Lower leg skin (tissue), 4 donors: ENCODE results near the gene KRT31. TPM values are rescaled to one million over a fixed set of nuclear protein-coding genes. Genes with fewer than 3 reads are reported as not detected.
"Not testable (repeated sequence)": the region's sequence is repeated elsewhere in the genome, so short reads cannot be mapped to it uniquely, and the experiment has no call there.

Experiments
- DNase-seq, 2 donors: peaks; one replicate each; pipeline ENCODE4 v3.0.0-alpha.2; 2019; ENCODE audit warnings: low spot score in 2 of 2
- H3K4me3 ChIP-seq: fragments of 200-600 bp; sonication (generic); 2 replicates; pipeline ENCODE4 v1.5.1; 2017; ENCODE audit warnings: mild to moderate bottlenecking, low read depth; ENCODE audit not compliant: poor library complexity, severe bottlenecking
- CTCF ChIP-seq, 3 donors: fragments of 450-650 bp; IDR thresholded peaks; one replicate each; pipeline ENCODE4 v1.5.1; 2016; ENCODE audit warnings: antibody characterized with exemption in 3 of 3, mild to moderate bottlenecking in 3 of 3, moderate library complexity in 2 of 3
- POLR2A ChIP-seq, 2 donors: fragments of 450-650 bp; IDR thresholded peaks; one replicate each; pipeline ENCODE4 v1.6.1; 2016 to 2017; ENCODE audit warnings: antibody characterized with exemption in 2 of 2, mild to moderate bottlenecking in 1 of 2, moderate library complexity in 1 of 2
- WGBS, 2 donors: methylation state at CpG; one replicate each; pipeline ENCODE4 v1.1.5; 2018; 5-methylcytosine and 5-hydroxymethylcytosine counted together
- intact Hi-C: fragments of 100-400 bp; cut with DNase I; formaldehyde crosslinking; loops from one replicate; pipeline ENCODE4 v1.15.0; 2023; ENCODE audit warnings: low total_unique reads
- total RNA-seq, 4 donors: library from RNA; depleted of rRNA; stranded (reverse); fragments of >200 nt; gene quantifications; one replicate each; pipeline ENCODE4 v1.1.0, GENCODE V29; 2016

Gene KRT31
- total RNA-seq, 4 donors from 2014 or later = 15.9 to 197 (median 24.1) TPM

GRCh38 chr17:41433586-41433985, 36.2 kb upstream of the KRT31 start:
- intact Hi-C loops = no loop called here
- H3K4me3 ChIP-seq = no peak overlapping the region
- no peak for DNase-seq
- WGBS, 2 donors = 63 to 66% methylated on average over 4 of the region's 4 CpGs
- TF ChIP-seq POLR2A (IDR thresholded peaks at IDR 0.05) (no peak), CTCF (IDR thresholded peaks at IDR 0.05) (no peak)

GRCh38 chr17:41430376-41430775, 33.0 kb upstream of the KRT31 start:
- WGBS, 2 donors = 92 to 94% methylated on average over 9 of the region's 9 CpGs
- H3K4me3 ChIP-seq, intact Hi-C loops, DNase-seq: not testable (repeated sequence)

DNA sequence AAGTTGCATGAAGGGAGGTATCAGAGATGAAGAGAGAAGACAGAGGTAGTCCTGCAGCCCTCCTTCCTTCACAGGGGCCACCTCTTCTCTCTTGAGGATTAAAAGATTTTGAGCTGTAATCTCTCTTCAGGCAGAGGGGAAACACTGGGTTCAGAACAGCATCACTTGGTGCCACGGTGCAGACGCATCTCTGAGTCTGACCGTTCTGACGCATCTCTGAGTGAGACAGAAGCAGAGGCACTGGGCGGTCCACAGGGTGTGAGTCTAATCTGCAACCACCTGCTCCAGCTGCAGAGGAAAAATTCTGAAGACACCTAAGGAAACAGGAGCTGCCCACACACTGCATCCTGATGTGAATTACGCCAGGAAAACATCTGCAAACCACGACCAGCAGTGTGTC, 32.3 kb upstream of the KRT31 start:
- intact Hi-C loops = no loop called here
- no peak for DNase-seq
- H3K4me3 ChIP-seq = no peak overlapping the region
- TF ChIP-seq CTCF (IDR thresholded peaks at IDR 0.05) = no peak
- 77 to 80% methylated on average over 7 of the region's 7 CpGs for WGBS, 2 donors

DNA sequence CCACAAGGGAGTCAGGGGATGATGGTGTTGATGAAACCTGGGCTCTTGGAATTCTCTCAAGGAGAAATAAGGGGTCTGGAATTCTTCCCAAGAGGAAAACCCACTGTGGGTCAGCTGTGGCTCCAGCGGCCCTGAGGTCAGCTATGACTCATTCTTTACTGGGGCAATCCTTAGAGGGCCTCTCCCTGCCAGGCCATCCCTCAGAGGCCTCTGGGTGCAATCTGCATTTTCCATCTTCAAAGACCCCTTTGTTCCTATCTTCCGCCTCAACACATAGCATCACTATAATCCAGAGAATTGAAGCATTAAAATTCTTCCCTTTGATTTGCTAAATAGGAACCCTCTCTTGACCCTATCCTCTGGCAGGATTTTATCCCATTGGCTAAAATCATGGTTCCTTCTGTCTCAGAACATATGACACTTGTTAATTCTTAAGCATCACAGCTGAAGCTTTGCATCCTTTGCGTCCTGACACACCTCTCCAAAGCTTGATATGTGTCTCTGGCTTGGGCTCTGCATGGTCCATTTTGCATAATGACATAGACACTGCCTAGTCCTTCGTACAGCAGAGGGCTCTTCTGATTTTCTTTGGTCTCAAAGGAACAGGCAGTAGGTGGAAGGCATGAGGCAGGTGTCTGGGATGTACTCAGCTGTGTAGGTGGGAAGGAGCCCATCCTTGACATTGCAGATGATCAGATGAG, 31.3 kb upstream of the KRT31 start:
- WGBS, 2 donors = 68 to 73% methylated on average over 4 of the region's 4 CpGs
- intact Hi-C loops = no loop called here
- H3K4me3 ChIP-seq = no peak overlapping the region
- TF ChIP-seq CTCF (IDR thresholded peaks at IDR 0.05) (no peak), POLR2A (IDR thresholded peaks at IDR 0.05) (no peak)
- no peak for DNase-seq

- 94 to 95% methylated on average over 12 to 13 of the region's 13 CpGs for WGBS, 2 donors
- no peak for TF ChIP-seq CTCF (IDR thresholded peaks at IDR 0.05)
- no peak for TF ChIP-seq POLR2A (IDR thresholded peaks at IDR 0.05)
- H3K4me3 ChIP-seq = no peak within 1 kb of the TSS
- intact Hi-C loops = no loop called here
- DNase-seq = no peak
Measured at GRCh38 chr17:41424111-41424635, 26.8 kb upstream of the KRT31 start, which contains the start of gene KRT37. TSS of gene KRT37 (minus strand) at chr17:41424585. CDS start at chr17:41424523, 62 bp downstream.

GRCh38 chr17:41422586-41422985, 25.2 kb upstream of the KRT31 start:
- H3K4me3 ChIP-seq, intact Hi-C loops, DNase-seq: not testable (repeated sequence)
- 95% methylated on average over 11 of the region's 11 CpGs; no CpG with 5 or more reads in 1 of the 2 donors for WGBS, 2 donors

DNA sequence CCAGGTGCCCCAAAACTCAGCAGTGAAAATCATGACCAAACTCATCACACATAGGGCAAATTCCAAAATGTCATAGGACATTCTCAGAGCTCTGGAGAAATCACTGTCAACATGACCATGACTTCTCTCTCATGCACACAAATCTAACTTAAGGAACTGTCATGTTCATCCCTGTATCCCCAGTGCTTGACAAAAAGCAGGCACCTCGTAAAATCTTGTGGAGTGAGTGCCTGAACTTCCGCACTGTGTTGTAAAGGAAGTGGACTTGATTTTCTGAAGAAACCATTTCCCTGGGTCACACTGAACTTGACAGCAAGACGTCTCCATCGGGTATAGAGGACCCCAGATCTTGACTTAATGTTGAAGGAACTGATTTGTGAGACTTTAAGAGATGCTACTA, 24.2 kb upstream of the KRT31 start:
- 57 to 59% methylated on average over 4 of the region's 4 CpGs for WGBS, 2 donors
- intact Hi-C loops = no loop called here
- no peak for DNase-seq
- H3K4me3 ChIP-seq = no peak overlapping the region
- TF ChIP-seq CTCF (IDR thresholded peaks at IDR 0.05) (no peak), POLR2A (IDR thresholded peaks at IDR 0.05) (no peak)
